Measurements from ENCODE around the gene ARHGAP42. TPM values are rescaled to one million over a fixed set of nuclear protein-coding genes. Genes with fewer than 3 reads are reported as not detected.
A peak's percentile ranks its signal among the peaks of the same experiment; 100 is the strongest.

ARHGAP42 gene
- total RNA-seq, 4 donors from 2014 or later: 5.1 to 10.6 (median 8.0) TPM

GRCh38 chr11:100712583-100712982 lies 25.5 kb downstream of the ARHGAP42 start:
- no peaks in the 10 kb centered on the region for H3K9me3 ChIP-seq
- H3K4me1 ChIP-seq: peaks cover 0 to 3% (median 0%) of the 10 kb centered on the region in 4 donors
- no peaks in the 10 kb centered on the region for H3K27me3 ChIP-seq
- no peaks in the 10 kb centered on the region for H3K36me3 ChIP-seq
- WGBS: 91% methylated on average over 3 of the region's 3 CpGs
- TF ChIP-seq CTCF (IDR thresholded peaks at IDR 0.05) (no peak), EP300 (IDR thresholded peaks at IDR 0.05) (no peak)
- H3K4me3 ChIP-seq: no peak overlapping the region
- H3K27ac ChIP-seq (replicated peaks in 1 of 4): no peak overlapping the region
- intact Hi-C loops (cut with DNase I): no loop called here
- DNase-seq (ENCODE audit: extremely low spot score): no peak

GRCh38 chr11:100715165-100715761 lies 28.2 kb downstream of the ARHGAP42 start:
- Histone ChIP-seq H3K27me3 (no peaks in the 10 kb centered on the region), H3K9me3 (no peaks in the 10 kb centered on the region), H3K4me1 (peaks cover 13 to 16% (median 14%) of the 10 kb centered on the region in 4 donors), H3K4me3 (no peak overlapping the region), H3K27ac (replicated peaks in 1 of 4) (no peak overlapping the region), H3K36me3 (no peaks in the 10 kb centered on the region)
- TF ChIP-seq POLR2AphosphoS5 (IDR thresholded peaks at IDR 0.05) (peak in 1 of 2 donors; percentile 25), EP300 (IDR thresholded peaks at IDR 0.05) (no peak)
- 87% methylated on average over 3 of the region's 3 CpGs for WGBS
- DNase-seq (ENCODE audit: extremely low spot score): no peak
- intact Hi-C loops (cut with DNase I): no loop called here

- TF ChIP-seq POLR2A (IDR thresholded peaks at IDR 0.05; ENCODE audit: low read depth): no peak
- TF ChIP-seq POLR2AphosphoS5 (IDR thresholded peaks at IDR 0.05): no peak
- no peak for TF ChIP-seq CTCF (IDR thresholded peaks at IDR 0.05)
- TF ChIP-seq EP300 (IDR thresholded peaks at IDR 0.05): no peak
- Histone ChIP-seq H3K27me3 (no peaks in the 10 kb centered on the region), H3K27ac (replicated peaks in 1 of 4) (no peak overlapping the region), H3K4me1 (peaks cover 13 to 19% (median 15%) of the 10 kb centered on the region in 4 donors), H3K4me3 (no peak overlapping the region), H3K9me3 (no peaks in the 10 kb centered on the region), H3K36me3 (no peaks in the 10 kb centered on the region)
- no peak for DNase-seq (ENCODE audit: extremely low spot score)
- intact Hi-C loops (cut with DNase I): no loop called here
- 63% methylated on average over 3 of the region's 3 CpGs for WGBS
These were observed 29.8 kb downstream of the ARHGAP42 start for GRCh38 chr11:100716838-100717237.

GRCh38 chr11:100719362-100719761 lies 32.3 kb downstream of the ARHGAP42 start:
- TF ChIP-seq POLR2AphosphoS5 (IDR thresholded peaks at IDR 0.05) (no peak), EP300 (IDR thresholded peaks at IDR 0.05) (no peak), CTCF (IDR thresholded peaks at IDR 0.05) (no peak), POLR2A (IDR thresholded peaks at IDR 0.05; ENCODE audit: low read depth) (no peak)
- no peak overlapping the region for H3K4me3 ChIP-seq
- H3K36me3 ChIP-seq: no peaks in the 10 kb centered on the region
- 21% methylated on average over 2 of the region's 2 CpGs for WGBS
- peaks cover 13 to 19% (median 15%) of the 10 kb centered on the region in 4 donors for H3K4me1 ChIP-seq
- intact Hi-C loops (cut with DNase I): no loop called here
- DNase-seq (ENCODE audit: extremely low spot score): no peak
- H3K27me3 ChIP-seq: no peaks in the 10 kb centered on the region
- peak overlapping the region; percentile 3 to 64 (median 50) for H3K27ac ChIP-seq (replicated peaks in 1 of 4)
- no peaks in the 10 kb centered on the region for H3K9me3 ChIP-seq

GRCh38 chr11:100719809-100720221 lies 32.7 kb downstream of the ARHGAP42 start:
- Histone ChIP-seq H3K27ac (replicated peaks in 1 of 4) (peak overlapping the region; percentile 3 to 64 (median 50)), H3K9me3 (no peaks in the 10 kb centered on the region), H3K4me3 (no peak overlapping the region), H3K36me3 (no peaks in the 10 kb centered on the region), H3K27me3 (no peaks in the 10 kb centered on the region), H3K4me1 (peaks cover 13 to 19% (median 15%) of the 10 kb centered on the region in 4 donors)
- peak; percentile 31 to 40 for TF ChIP-seq POLR2AphosphoS5 (IDR thresholded peaks at IDR 0.05)
- no peak for TF ChIP-seq CTCF (IDR thresholded peaks at IDR 0.05)
- no peak for TF ChIP-seq EP300 (IDR thresholded peaks at IDR 0.05)
- no peak for TF ChIP-seq POLR2A (IDR thresholded peaks at IDR 0.05; ENCODE audit: low read depth)
- intact Hi-C loops (cut with DNase I): no loop called here
- DNase-seq (ENCODE audit: extremely low spot score): no peak
- 40% methylated on average over 3 of the region's 3 CpGs for WGBS
